ENCODE results near the gene ADARB2.

- TF ChIP-seq CTCF (IDR thresholded peaks at IDR 0.05) (no peak), POLR2A (IDR thresholded peaks at IDR 0.05) (no peak), EP300 (IDR thresholded peaks at IDR 0.05) (no peak)
These were observed 533.6 kb downstream of the ADARB2 start for GRCh38 chr10:1203704-1204103.

All from suprapubic skin (tissue), 3 donors.